HepG2 (cell line): ENCODE data around the gene CAMK2N2. TPM values are rescaled to one million over a fixed set of nuclear protein-coding genes. Genes with fewer than 3 reads are reported as not detected.

Source experiments
- JUN ChIP-seq: sonication (generic); formaldehyde crosslinking; IDR thresholded peaks from 2 replicates; pipeline ENCODE4 v1.4.0; 2020; ENCODE audit warnings: mild to moderate bottlenecking, missing genetic modification reagents
- NFKB2 ChIP-seq: sonication (generic); formaldehyde crosslinking; IDR thresholded peaks from 2 replicates; pipeline ENCODE4 v1.4.0; 2020; ENCODE audit warnings: missing genetic modification reagents, borderline replicate concordance
- NR2F6 ChIP-seq, 2 experiments: IDR thresholded peaks; 2 replicates each; pipeline ENCODE4 v1.6.1; 2016; ENCODE audit warnings: antibody characterized with exemption in 1 of 2, mild to moderate bottlenecking in 1 of 2
- PHF21A ChIP-seq: sonication (generic); formaldehyde crosslinking; IDR thresholded peaks from 2 replicates; pipeline ENCODE4 v1.5.0; 2020; ENCODE audit warnings: mild to moderate bottlenecking, missing genetic modification reagents
- ZFP62 ChIP-seq: sonication (generic); formaldehyde crosslinking; IDR thresholded peaks from 2 replicates; pipeline ENCODE4 v1.4.0; 2020; ENCODE audit warnings: missing genetic modification reagents
- ZNF17 ChIP-seq: sonication (generic); formaldehyde crosslinking; IDR thresholded peaks from 2 replicates; pipeline ENCODE4 v1.5.0; 2020; ENCODE audit warnings: mild to moderate bottlenecking, missing genetic modification reagents
- ZNF550 ChIP-seq: sonication (generic); formaldehyde crosslinking; IDR thresholded peaks from 2 replicates; pipeline ENCODE4 v1.4.0; 2020; ENCODE audit warnings: mild to moderate bottlenecking, missing genetic modification reagents, borderline replicate concordance
- ZNF589 ChIP-seq: sonication (generic); formaldehyde crosslinking; conservative IDR thresholded peaks from 2 replicates; pipeline ENCODE4 v1.8.0; 2022; ENCODE audit warnings: mild to moderate bottlenecking, moderate library complexity, missing genetic modification reagents
- polyA plus RNA-seq, 8 experiments: library from polyadenylated mRNA; depleted of rRNA in 3 of 8; stranded (reverse) in 7 of 8; unstranded in 1 of 8; fragments of >200 nt; fragmentation: Illumina TruSeq in 4 of 8; extraction: Trizol in 4 of 8; gene quantifications; 2 replicates each; pipeline versions ENCODE4 v1.2.1 to v1.2.3, GENCODE V29; 2011 to 2016; ENCODE audit warnings: low read depth in 4 of 8, missing spikeins in 1 of 8, mixed read lengths in 1 of 8; ENCODE audit not compliant: insufficient read depth in 1 of 8
- total RNA-seq, 5 experiments: library from RNA; depleted of rRNA; stranded (reverse); fragments of >200 nt; fragmentation: Illumina TruSeq; extraction: Trizol; gene quantifications; 2 replicates each; pipeline ENCODE4 v1.2.3, GENCODE V29; 2016; ENCODE audit warnings: low read depth in 1 of 5
- TF ChIP-seq, protein P1 (sequence below): sonication (generic); formaldehyde crosslinking; IDR thresholded peaks from 2 replicates; pipeline ENCODE4 v1.9.0; 2021; ENCODE audit warnings: missing genetic modification reagents, borderline replicate concordance
- TF ChIP-seq, protein P2 (sequence below): sonication (generic); formaldehyde crosslinking; IDR thresholded peaks from 2 replicates; pipeline ENCODE4 v1.5.1; 2020; ENCODE audit warnings: mild to moderate bottlenecking, missing genetic modification reagents, moderate library complexity
- TF ChIP-seq, protein P3 (sequence below): sonication (generic); formaldehyde crosslinking; IDR thresholded peaks from 2 replicates; pipeline ENCODE4 v1.4.0; 2020; ENCODE audit warnings: missing genetic modification reagents, borderline replicate concordance
- TF ChIP-seq, protein P4 (sequence below): sonication (generic); formaldehyde crosslinking; IDR thresholded peaks from 2 replicates; pipeline ENCODE4 v1.4.0; 2020; ENCODE audit warnings: missing genetic modification reagents, borderline replicate concordance
- TF ChIP-seq, protein P5 (sequence below): sonication (generic); formaldehyde crosslinking; IDR thresholded peaks from 2 replicates; pipeline ENCODE4 v1.5.0; 2020; ENCODE audit warnings: missing genetic modification reagents

Gene CAMK2N2
- total and polyA plus RNA-seq, 2 of the 13 experiments (the other 11 are each of a cell fraction or from before 2014, with no cell fraction given) = 0.12 to 0.27 TPM

DNA sequence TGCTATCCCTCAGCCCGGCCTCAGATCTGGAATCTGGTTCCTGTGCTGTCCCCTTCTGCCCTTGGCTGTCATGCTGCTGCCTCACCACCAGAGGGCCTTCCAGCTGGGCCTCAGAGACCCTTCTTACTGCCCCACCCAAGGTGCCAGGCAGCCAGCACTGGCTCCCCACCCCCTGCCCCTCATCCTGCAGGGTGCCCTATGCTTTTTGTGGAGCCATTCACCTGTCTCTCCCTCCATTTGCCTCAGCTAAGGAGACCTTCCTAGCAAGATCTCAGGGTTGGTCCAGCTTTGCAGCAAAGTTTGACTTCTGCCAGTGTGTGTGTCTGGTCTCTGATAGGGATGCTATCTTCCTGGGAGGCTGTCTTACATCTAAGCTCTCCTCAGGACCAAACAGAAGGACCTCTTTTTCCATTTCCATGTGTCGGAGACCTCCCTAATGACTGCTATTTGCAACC is 33.8 kb downstream of the CAMK2N2 start (continued):
- TF ChIP-seq, protein P1, sequence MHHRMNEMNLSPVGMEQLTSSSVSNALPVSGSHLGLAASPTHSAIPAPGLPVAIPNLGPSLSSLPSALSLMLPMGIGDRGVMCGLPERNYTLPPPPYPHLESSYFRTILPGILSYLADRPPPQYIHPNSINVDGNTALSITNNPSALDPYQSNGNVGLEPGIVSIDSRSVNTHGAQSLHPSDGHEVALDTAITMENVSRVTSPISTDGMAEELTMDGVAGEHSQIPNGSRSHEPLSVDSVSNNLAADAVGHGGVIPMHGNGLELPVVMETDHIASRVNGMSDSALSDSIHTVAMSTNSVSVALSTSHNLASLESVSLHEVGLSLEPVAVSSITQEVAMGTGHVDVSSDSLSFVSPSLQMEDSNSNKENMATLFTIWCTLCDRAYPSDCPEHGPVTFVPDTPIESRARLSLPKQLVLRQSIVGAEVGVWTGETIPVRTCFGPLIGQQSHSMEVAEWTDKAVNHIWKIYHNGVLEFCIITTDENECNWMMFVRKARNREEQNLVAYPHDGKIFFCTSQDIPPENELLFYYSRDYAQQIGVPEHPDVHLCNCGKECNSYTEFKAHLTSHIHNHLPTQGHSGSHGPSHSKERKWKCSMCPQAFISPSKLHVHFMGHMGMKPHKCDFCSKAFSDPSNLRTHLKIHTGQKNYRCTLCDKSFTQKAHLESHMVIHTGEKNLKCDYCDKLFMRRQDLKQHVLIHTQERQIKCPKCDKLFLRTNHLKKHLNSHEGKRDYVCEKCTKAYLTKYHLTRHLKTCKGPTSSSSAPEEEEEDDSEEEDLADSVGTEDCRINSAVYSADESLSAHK (CRISPR knock-in tag) = no peak
- TF ChIP-seq NFKB2 = no peak
- no peak for TF ChIP-seq ZNF17 (CRISPR knock-in tag)
- no peak for TF ChIP-seq ZNF550 (CRISPR knock-in tag)
- TF ChIP-seq, protein P2, sequence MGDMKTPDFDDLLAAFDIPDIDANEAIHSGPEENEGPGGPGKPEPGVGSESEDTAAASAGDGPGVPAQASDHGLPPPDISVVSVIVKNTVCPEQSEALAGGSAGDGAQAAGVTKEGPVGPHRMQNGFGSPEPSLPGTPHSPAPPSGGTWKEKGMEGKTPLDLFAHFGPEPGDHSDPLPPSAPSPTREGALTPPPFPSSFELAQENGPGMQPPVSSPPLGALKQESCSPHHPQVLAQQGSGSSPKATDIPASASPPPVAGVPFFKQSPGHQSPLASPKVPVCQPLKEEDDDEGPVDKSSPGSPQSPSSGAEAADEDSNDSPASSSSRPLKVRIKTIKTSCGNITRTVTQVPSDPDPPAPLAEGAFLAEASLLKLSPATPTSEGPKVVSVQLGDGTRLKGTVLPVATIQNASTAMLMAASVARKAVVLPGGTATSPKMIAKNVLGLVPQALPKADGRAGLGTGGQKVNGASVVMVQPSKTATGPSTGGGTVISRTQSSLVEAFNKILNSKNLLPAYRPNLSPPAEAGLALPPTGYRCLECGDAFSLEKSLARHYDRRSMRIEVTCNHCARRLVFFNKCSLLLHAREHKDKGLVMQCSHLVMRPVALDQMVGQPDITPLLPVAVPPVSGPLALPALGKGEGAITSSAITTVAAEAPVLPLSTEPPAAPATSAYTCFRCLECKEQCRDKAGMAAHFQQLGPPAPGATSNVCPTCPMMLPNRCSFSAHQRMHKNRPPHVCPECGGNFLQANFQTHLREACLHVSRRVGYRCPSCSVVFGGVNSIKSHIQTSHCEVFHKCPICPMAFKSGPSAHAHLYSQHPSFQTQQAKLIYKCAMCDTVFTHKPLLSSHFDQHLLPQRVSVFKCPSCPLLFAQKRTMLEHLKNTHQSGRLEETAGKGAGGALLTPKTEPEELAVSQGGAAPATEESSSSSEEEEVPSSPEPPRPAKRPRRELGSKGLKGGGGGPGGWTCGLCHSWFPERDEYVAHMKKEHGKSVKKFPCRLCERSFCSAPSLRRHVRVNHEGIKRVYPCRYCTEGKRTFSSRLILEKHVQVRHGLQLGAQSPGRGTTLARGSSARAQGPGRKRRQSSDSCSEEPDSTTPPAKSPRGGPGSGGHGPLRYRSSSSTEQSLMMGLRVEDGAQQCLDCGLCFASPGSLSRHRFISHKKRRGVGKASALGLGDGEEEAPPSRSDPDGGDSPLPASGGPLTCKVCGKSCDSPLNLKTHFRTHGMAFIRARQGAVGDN (CRISPR knock-in tag) = peak; percentile 21; the same call in 1 of the 2 replicates
- TF ChIP-seq, protein P3, sequence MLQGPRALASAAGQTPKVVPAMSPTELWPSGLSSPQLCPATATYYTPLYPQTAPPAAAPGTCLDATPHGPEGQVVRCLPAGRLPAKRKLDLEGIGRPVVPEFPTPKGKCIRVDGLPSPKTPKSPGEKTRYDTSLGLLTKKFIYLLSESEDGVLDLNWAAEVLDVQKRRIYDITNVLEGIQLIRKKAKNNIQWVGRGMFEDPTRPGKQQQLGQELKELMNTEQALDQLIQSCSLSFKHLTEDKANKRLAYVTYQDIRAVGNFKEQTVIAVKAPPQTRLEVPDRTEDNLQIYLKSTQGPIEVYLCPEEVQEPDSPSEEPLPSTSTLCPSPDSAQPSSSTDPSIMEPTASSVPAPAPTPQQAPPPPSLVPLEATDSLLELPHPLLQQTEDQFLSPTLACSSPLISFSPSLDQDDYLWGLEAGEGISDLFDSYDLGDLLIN = no peak
- no peak for TF ChIP-seq NR2F6 (IDR thresholded peaks at IDR 0.05)
- TF ChIP-seq NR2F6 (CRISPR knock-in tag; IDR thresholded peaks at IDR 0.05) = 0 out of 2 replicates have a peak, but pooled peaks have one; percentile 19
- TF ChIP-seq PHF21A (CRISPR knock-in tag) = no peak
- TF ChIP-seq, protein P4, sequence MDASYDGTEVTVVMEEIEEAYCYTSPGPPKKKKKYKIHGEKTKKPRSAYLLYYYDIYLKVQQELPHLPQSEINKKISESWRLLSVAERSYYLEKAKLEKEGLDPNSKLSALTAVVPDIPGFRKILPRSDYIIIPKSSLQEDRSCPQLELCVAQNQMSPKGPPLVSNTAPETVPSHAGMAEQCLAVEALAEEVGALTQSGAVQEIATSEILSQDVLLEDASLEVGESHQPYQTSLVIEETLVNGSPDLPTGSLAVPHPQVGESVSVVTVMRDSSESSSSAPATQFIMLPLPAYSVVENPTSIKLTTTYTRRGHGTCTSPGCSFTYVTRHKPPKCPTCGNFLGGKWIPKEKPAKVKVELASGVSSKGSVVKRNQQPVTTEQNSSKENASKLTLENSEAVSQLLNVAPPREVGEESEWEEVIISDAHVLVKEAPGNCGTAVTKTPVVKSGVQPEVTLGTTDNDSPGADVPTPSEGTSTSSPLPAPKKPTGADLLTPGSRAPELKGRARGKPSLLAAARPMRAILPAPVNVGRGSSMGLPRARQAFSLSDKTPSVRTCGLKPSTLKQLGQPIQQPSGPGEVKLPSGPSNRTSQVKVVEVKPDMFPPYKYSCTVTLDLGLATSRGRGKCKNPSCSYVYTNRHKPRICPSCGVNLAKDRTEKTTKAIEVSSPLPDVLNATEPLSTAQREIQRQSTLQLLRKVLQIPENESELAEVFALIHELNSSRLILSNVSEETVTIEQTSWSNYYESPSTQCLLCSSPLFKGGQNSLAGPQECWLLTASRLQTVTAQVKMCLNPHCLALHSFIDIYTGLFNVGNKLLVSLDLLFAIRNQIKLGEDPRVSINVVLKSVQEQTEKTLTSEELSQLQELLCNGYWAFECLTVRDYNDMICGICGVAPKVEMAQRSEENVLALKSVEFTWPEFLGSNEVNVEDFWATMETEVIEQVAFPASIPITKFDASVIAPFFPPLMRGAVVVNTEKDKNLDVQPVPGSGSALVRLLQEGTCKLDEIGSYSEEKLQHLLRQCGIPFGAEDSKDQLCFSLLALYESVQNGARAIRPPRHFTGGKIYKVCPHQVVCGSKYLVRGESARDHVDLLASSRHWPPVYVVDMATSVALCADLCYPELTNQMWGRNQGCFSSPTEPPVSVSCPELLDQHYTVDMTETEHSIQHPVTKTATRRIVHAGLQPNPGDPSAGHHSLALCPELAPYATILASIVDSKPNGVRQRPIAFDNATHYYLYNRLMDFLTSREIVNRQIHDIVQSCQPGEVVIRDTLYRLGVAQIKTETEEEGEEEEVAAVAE (CRISPR knock-in tag) = no peak
- TF ChIP-seq JUN (CRISPR knock-in tag) = no peak
- TF ChIP-seq, protein P5, sequence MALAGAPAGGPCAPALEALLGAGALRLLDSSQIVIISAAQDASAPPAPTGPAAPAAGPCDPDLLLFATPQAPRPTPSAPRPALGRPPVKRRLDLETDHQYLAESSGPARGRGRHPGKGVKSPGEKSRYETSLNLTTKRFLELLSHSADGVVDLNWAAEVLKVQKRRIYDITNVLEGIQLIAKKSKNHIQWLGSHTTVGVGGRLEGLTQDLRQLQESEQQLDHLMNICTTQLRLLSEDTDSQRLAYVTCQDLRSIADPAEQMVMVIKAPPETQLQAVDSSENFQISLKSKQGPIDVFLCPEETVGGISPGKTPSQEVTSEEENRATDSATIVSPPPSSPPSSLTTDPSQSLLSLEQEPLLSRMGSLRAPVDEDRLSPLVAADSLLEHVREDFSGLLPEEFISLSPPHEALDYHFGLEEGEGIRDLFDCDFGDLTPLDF (CRISPR knock-in tag) = no peak
- TF ChIP-seq ZFP62 (CRISPR knock-in tag) = no peak
- TF ChIP-seq ZNF589 (CRISPR knock-in tag) = no peak
